GM21786 (cell line): Measurements from ENCODE around the gene ZNF492.
A peak's percentile ranks its signal among the peaks of the same experiment; 100 is the strongest.

Experiments
- ATAC-seq: cut with Tn5 transposase; IDR thresholded peaks from one replicate; pipeline ENCODE4 v1.9.1; 2021; ENCODE audit not compliant: unreplicated experiment

The ZNF492 gene

DNA sequence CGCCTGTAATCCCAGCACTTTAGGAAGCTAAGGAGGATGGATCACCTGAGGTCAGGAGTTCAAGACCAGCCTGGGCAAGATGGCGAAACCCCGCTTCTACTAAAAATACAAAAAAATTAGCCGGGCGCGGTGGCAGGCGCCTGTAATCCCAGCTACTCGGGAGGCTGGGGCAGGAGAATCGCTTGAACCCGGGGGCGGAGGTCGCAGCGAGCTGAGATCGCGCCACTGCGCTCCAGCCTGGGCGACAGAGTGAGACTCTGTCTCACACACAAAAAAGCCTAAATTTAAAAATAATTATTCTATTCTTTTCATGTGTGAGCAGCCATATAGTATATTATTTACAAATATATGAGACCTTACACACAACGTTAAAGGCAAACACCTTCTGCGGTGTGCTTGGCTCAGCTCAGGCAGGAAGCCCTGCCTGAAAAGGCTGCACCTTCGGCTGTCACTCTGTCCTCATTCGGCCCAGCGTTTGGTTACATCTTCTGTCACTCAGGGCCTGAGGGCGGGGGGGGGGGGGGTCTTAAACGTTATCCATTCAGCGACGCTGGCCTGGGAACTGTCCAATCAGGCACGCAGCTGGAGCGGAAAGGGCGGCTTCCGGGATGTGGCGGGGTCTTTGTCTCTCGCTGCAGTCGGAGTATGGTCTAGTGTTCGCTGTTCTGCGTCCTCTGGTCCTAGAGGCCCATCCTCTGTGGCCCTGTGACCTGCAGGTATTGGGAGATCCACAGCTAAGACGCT, at the start of gene ZNF492:
Gene ZNF492 (plus strand): TSS at position 619 of the 744 bp plus-strand sequence. CDS start 19,076 bp downstream, outside the sequence.
- ATAC-seq: peak; percentile 70

- no peak for ATAC-seq
These were observed 38.7 kb upstream of the ZNF492 start for GRCh38 chr19:22595422-22595821.

DNA sequence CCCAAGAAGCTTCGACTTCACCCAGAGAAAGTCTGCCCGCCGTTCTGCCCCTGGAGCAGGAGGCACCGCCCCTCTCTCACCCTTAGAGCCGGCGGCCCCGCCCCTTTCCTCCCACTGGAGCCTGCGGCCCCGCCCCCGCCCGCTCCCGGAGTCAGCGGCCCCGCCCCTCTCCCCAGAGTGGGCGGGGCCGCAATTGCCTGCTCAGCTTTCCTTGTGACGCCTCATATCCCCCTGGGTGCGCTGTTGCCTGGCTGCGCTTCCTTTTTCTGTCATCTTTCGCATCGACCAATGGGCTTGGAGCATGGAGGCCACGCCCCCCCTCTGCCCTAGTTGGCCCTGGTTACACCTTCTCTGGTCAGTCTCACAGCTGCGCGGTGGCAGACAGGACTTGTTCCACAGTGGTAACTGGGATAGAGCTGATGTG, 38.2 kb upstream of the ZNF492 start:
- ATAC-seq: no peak

DNA sequence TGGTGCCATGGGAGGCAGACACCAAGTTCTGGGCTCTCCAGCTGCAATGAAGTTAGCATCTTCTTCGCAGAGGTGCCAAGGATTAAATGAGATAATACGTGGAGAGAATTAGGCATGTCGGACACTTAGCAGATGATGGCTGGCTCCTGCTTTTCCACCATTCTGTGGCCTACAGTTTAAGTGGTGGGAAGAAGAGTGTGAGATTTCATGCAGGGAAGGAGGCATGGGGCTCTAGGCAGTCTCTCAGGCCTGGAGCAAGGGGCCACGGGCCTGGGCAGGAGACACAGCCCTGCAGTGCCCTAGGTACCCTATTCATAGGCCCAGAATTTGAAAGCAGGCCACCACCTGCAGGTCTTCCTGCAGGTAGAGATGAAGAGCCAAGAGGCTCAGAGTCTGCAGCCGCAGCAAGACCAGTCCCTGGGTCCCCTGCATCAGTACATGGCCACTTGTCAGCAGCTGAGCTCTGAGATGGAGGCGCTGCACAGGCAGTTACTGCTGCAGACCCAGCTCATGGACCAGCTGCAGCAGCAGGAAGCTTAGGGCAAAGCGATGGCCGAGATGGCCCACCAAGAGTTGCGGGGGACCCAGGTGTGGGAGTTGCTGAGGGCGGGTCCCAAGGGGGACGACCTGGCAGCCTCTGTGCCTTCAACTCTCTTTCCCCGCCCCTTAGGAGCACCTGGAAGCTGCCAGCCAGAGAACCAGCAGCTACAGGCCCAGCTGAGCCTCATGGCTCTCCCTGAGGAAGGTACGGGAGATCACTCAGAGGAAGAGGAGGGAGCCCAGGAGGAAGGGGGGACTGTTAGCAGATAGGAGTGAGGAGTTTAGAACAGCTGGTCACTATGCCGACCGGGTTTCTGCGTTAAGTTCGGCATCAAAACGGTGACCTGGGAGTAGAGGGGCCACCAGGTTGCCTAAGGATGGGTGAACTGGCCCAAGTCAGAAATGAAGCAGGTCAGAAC, 33.2 kb upstream of the ZNF492 start:
- no peak for ATAC-seq

DNA sequence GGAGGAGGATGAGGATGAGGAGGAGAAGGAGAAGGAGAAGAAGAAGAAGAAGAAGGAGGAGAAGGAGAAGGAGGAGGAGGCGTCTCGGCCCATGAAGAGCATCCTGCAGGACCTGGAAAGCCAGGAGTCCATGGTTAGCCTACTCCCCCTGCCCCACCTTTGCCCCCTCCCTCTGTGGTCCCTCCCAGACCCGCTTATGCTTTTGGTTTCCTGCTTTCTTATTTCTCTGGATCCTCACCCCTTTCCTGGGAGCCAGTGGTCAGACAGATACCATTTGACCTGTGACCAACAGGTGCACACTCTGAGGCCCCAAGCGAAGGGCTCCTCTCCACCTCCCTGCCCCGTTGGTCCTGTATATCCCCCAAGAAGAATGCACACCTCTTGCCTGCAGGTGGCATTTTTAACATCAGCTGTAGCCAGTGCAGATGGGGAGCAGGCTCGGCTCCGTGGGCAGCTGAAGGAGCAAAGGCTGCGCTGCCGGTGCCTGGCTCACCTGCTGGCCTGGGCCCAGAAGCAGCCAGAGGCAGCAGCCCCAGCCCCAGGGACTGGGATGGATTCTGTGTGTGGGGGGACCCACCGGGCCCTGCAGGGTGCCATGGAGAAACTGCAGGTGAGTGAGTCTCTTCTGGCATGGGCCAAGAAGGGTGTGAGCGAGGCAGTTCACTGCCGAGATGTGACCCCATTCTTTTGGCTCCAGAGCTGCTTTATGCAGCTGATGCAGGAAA, 32.1 kb upstream of the ZNF492 start:
- no peak for ATAC-seq

- ATAC-seq: no peak
These were observed 31.4 kb upstream of the ZNF492 start for GRCh38 chr19:22602631-22603272.

GRCh38 chr19:22603518-22604440, 30.3 kb upstream of the ZNF492 start:
- ATAC-seq: no peak

DNA sequence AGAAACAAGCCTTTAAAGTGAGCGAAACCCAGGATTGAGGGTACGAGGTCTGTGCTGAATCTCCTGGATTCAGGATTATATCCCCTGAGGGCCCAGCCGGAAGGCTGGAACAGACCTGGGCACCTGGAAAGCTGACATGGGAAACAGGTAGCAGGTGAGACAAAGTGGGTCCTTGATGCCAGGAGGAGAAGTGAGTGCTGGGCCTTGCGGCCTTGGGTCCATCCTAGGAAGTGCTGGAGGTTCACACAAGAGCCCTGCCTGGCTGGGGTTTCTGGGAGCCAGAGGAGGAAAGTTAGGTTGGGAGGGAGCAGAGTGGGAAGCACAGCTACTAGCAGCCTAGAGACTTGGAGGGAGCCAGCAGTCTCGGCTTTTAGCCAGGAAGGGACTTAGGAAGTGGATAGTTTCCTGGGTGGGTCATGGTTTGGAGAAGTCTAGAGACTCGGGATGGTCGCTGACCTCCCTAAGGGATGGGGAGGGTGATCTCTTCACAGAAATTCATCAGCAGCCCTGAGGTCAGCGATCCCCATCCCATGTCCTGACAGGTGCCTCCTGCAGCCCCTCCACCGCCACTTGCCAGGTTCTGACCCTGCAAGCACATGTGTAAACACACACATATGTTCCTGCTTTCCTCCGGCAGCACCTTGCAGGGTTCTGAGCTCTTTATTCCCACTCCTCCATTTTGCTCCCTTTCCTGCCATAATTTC, 29.4 kb upstream of the ZNF492 start:
- ATAC-seq: no peak

DNA sequence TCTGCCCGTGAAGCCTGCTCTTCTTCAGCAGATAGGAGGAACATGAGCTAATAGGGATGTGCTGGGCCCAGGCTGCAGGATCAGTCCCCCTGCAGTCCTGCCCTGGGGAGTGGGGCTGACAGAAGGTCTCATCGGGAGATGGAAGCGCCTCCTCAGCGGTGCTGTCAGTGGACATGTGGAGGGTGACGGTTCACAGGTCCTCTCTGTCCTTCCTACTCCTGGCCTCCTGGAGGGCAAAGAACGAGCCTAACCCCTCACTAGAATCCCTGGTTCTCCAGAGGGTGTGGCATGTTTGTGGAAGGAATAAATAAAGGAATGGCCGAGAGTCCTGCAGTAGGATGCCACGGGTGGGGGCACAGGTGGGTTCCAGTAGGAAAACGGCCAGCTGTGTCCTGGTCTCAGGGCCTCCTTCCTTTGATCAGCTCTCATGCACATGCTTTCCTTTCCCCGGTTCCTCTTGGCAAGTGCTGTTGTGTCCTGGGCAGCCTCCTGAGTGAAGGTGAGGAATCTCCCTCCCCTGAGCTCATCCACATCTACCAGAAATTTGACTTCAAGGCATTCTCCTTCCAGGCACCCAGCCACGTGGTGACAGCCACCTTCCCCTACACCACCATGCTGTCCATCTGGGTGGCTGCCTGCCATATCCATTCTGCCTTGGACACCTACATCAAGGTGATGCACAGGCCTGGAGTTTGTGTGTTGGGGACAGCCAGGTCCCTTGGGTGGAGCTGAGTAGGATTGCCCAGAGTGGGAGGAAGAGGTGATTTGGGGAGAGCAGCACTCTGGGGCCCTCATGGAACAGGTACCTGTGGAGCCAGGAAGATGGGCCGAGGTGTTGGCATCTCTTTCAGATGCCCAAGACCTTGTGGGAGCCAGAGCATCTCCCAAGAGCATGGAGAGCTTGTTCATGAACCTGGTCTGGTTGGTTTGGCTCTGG, 28.6 kb upstream of the ZNF492 start:
- no peak for ATAC-seq

- no peak for ATAC-seq
These were observed 27.9 kb upstream of the ZNF492 start for GRCh38 chr19:22606212-22606553.

GRCh38 chr19:22606954-22607652, 27.0 kb upstream of the ZNF492 start:
- no peak for ATAC-seq

DNA sequence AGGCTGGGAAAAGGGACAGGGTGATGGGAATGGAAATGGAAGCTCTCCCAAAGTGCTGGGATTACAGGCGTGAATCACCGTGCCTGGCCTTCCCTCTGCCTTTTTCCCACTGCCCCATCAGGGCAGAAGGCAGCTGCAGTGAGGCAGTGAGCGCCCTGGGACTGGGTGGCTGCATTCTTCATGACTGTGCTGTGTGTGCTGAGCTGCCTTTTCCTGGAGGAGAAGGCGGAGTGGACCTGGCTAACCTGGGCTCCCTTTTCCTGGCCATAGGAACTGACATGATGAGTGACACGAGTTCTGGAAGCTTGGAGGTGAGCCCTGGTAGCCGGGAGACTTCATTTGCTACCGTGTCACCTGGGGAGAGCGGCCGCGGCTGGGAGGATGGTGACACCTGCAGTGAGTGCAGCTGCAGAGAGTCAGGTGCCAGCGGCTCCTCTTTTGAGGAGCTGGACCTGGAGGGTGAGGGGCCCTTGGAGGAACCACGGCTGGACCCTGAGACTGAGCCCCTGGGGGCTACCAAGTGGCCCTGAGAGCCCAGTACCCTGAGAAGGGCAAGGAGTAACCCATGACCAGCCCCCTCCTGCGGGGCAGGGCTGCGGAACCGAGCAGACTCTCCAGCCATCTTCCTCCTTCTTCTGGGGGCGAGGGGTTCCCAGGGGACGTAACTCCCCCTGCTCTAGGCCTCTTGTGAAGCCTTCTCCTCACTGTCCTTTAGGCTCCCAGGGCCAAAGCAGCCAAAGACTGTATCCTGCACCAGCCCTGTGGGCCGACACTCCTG, 26.3 kb upstream of the ZNF492 start:
- no peak for ATAC-seq

DNA sequence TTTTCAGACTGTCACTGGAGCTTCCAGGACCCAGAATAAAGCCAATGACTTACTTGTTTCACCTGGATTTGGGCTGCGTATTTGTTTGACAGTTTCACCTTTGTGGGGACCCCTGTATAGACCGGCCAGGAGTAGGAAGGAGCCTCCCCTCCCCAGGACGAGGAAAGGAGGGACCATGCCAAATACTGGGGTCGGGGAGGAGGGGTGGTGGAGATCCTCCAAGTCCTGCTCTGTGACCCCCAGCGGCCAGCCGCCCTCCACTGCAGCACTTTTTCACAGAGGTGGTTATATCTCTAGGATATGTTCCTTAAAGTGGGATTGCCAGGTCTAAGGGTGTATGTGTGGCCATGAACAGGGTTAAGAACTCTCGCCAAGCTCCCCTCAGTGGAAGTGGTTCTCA, 25.7 kb upstream of the ZNF492 start:
- ATAC-seq: no peak

GRCh38 chr19:22609630-22610029, 24.5 kb upstream of the ZNF492 start:
- no peak for ATAC-seq

- ATAC-seq: no peak
These were observed 24.0 kb upstream of the ZNF492 start for GRCh38 chr19:22610121-22610520.

DNA sequence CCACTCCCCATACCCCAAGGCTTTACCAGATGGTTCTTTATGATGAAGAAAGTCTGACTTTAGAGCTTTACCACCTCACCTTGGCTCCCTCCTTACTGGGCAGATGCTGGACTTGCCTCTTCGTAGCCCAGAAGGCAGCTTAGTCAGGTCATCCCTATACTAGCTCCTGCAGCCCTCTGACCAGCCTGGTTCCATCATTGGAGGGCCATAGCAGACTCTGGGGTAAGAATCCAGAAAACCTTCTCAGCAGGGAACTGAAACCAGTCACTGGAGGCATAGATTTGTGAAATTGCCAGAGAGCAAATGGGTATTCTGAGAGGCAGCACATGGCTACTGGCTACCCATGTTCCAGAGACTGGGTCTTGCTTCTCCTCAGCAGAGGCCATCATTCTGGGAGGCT, 21.8 kb upstream of the ZNF492 start:
- no peak for ATAC-seq

GRCh38 chr19:22616659-22617058, 17.5 kb upstream of the ZNF492 start:
- no peak for ATAC-seq
